Left hindlimb (tissue), 1 donor: Measurements from ENCODE around the gene AMZ2.
"Not testable (repeated sequence)": the region's sequence is repeated elsewhere in the genome, so short reads cannot be mapped to it uniquely, and the experiment has no call there.

Source experiments
- DNase-seq: peaks from one replicate; pipeline ENCODE4 v3.0.0-alpha.2; 2018

AMZ2 gene

GRCh38 chr17:68220786-68221185, 27.1 kb upstream of the AMZ2 start:
- DNase-seq = not testable (repeated sequence)

DNA sequence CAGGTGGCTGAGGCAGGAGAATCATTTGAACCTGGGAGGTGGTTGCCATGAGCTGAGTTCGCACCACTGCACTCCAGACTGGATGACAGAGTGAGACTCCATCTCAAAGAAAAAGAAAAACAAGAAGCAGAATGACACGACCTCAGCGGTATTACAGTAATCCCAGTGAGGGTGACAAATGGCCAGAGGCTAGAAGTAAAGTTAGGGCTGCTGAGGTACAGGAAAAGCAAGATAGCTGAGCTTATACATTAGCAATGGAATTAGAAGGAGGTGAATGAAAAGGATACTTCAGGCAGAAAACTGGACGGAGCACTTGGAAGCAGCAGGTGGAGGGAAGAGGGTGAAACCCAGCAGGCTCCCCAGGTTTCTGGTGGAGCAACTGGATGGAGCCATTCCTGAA, 26.1 kb upstream of the AMZ2 start:
- no peak for DNase-seq

DNA sequence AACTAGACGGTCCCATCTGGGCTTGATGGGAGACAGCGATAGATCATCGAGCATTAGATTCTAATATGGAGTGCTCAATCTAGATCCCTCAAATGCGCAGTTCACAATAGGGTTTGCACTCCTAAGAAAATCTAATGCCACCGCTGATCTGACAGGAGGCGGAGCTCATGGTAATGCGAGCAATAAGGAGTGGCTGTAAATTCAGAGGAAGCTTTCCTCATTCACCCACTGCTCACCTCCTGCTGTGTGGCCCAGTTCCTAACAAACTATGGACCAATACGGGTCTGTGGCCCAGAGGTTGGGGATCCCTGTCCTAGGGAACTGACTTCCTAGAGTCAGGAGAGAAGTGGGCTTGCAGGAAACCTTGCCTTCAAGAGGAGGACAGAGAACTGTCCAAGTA, 25.2 kb upstream of the AMZ2 start:
- DNase-seq = no peak

DNA sequence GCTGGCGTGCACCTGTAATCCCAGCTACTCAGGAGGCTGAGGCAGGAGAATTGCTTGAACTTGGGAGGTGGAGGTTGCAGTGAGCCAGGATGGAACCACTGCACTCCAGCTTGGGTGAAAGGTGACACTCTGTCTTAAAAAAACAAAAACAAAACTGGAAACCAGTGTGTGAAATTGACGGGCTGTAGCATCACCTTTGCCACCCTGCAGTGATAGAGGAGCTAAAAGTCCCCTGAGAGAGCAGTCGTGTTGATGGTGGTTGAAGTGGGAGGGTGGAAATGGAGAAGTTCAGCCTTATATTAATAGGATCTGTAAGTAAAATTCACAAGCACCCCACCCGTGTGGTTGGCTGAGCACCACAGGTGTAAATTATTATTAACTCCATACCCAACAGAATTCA, 22.8 kb upstream of the AMZ2 start:
- DNase-seq = not testable (repeated sequence)

- not testable (repeated sequence) for DNase-seq
These were observed 19.7 kb upstream of the AMZ2 start for GRCh38 chr17:68228039-68228680.

DNA sequence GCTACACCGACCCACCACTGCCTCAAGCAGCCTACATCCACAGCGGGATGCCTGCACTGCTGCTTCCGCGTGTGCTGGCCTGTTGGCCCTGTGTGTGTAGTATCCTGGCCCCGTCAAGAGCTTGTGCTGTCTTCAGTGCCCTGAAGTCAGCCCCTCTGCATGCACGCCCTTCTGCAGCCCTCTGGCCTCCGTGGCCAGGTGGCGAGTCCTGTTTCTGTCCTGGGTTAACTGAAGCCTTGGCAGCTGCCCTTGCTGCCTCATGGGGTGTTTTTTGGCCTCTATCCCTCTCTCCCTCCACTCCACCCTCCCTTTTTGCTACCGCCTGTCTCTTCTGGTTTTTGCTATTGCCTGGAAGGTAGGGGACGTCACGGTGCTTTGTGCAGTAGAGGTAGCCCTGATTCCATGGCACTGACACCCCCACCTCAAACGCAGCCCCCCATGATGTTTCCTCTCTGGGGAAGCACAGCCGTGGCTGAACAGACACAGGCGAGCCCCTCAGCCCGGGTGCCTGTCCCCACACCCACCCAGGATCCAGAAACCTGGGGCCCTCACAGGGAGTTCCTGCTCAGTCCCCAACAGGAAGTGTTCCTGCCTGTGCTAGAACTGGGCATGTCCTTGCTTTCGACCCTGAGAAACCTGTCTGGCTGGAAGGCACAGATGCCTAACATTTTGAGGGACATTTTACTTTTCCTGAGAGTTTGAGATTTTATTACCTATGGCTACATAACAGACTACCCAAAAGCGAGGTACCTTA, 18.8 kb upstream of the AMZ2 start:
- DNase-seq = no peak

- no peak for DNase-seq
These were observed 18.2 kb upstream of the AMZ2 start for GRCh38 chr17:68229619-68230018.

- not testable (repeated sequence) for DNase-seq
These were observed 16.7 kb upstream of the AMZ2 start for GRCh38 chr17:68231131-68231530.

- no peak for DNase-seq
These were observed 16.3 kb upstream of the AMZ2 start for GRCh38 chr17:68231541-68231940.

DNA sequence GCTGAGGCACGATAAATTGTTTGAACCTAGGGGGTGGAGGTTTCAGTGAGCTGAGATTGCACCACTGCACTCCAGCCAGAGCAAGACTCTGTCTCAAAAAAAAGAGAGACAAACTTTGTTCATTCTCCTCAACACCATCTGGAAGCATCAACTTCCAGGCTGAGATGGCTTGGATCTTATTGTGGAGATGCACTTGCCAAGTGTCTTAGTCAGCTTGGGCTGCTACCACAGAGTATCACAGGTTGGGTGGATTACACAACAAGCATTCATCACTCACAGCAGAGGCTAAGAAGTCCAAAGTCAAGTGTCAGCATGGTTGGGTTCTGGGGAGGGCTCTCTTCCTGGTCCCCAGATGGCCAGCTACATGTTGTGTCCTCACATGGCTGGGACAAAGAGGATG, 15.1 kb upstream of the AMZ2 start:
- not testable (repeated sequence) for DNase-seq

- not testable (repeated sequence) for DNase-seq
These were observed 13.0 kb upstream of the AMZ2 start for GRCh38 chr17:68234726-68235335.

DNA sequence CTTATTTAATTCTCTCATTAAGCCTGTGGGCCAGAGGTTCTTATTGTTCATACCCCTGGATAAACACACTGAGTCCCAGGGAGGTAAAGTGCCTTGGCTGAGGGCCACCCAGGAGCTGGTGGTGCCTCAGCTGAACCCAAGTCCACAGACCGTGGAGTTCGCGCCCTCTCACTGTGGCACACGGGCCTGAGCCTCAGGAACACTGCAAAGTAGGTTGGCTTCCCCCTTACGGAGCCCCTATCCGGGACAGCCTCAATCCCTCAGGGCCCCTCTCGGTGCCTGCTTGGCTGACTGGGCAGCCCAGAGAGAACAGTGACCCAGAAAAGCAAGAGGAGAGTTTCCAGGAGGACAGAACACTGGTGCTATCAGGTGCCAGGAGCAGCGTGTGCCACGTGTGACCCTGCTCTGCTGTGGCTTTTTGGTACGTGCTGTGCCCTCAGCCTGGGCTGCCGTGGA, 12.5 kb upstream of the AMZ2 start:
- not testable (repeated sequence) for DNase-seq

DNA sequence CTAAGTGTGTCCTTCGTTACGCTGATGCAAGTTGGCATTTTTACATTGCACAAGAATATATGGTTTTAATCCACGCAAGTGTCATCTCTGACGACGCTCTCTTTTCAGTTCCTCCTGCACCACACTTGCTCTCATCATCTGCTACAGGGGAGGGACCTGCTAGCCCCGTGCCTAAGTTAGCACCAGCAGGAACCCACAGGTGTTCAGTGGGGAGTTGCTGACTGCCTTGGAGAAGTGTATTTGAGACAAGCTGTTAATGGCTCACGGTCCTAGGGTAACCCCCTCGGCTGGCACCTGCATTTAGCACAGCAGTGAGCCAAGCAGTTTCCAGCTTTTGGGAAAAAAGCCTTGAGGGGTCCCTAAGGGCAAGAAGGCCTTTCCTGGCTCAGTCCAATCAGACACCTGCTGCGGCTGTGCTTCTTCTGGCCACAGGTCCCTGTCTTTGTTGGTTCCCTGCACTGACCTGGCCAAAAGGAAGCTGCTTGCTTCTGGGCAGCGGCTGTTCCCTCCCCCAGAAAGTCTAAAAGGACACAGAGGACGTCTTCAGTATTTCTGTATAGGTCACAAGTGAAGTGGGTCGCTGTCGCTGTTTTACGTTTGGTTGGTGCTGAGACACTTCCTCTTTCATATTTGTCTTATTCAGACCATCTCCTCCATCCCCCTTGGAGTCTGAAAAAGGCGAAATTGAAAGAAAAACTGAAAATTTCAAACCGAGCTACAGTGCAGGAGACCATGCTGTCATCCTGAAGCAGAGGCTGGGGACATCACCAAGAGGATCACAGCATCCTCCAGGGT, 10.3 kb upstream of the AMZ2 start:
- not testable (repeated sequence) for DNase-seq

DNA sequence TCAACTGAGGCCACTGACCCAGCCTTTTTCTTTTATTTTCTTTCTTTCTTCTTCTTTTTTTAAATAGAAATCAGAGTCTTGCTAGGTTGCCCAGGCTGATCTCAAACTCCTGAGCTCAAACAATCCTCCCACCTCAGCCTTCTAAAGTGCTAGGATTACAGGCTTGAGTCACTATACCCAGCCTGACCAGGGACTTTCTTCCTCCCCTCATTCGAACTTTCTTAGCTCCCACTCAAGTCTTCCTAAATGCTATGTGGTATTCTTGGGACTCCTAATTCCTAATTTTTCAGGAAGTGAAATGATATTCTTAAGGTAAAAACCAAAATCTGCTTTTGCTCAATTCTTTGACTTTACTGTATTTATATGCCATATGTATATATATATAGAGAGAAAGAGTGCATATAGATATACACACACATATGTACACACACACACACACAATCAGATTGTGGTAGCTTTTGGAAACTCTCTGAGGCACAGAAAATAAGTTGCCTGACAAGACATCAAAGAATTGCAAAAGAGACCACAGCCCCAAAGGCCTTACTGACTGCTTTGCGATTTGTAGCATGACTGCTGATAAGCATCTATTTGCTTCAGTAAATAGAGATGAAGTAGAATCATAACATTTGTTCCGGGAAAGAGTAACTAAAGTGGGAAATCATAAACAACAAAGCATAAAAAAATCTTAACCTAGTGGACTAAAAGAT, 9.5 kb upstream of the AMZ2 start:
- DNase-seq = no peak

GRCh38 chr17:68238871-68239253, 9.0 kb upstream of the AMZ2 start:
- no peak for DNase-seq

DNA sequence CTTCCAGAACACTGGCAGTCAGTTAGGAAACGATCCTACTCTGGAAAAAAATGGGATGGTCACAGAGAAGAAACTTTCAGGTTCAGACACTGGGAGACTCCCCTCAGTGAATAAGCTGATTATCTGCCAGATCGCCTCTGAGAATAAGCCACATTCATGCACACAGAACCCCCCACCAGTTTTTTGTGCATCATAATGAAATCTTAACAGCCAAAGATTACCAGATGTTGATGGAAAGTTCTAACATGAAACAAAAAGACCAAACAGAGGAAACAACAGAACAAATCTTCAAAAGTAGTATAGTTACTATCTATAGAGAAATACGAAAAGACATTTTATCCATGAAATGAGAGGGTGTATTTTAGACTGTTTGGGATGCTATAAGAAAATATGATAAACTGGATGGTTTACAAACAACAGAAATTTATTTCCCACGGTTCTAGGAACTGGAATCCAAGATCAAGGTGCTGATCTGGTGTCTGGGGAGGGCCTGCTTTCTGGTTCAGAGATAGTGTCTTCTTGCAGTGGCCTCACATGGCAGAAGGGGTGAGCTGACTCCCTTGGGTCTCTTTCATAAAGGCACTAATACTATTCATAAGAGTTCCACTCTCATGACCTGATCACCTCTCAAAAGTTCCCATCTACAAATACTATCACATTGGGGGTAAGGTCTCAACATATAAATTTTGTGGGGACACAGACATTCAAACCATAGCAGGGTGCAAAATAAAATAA, 8.0 kb upstream of the AMZ2 start:
- no peak for DNase-seq

- no peak for DNase-seq
These were observed 1.4 kb upstream of the AMZ2 start for GRCh38 chr17:68246271-68247028.

DNA sequence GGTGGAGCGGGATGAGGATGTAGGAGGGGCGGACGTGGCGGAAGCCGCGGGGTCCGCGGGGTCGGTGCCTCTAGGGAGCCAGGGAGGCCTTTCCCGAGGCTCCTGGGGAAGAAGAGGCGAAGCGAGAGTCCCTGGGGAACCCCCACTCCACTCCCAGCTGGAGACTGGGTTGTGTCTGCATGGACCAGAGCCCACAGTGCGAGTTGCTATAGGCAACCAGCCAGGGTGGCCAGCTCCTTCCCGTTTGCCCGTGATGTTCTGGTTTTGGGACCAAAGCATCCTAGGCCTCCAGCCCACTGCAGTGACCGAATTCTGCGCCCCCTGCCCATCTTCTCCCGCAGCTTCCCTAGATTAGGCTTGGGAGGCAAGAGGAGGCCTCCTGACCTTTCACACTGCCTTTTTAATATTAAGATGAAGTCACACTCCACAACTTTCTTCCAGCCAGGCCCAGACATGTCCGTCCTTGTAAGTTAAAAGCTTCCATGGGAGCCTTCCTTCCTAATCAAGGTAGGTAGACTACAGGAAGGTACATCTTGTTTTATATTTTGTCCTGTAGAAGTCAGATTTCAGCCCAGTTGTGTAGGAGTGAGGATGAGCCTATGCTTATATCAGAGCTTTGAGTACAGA, 469 bp downstream of the AMZ2 start:
- DNase-seq = no peak

DNA sequence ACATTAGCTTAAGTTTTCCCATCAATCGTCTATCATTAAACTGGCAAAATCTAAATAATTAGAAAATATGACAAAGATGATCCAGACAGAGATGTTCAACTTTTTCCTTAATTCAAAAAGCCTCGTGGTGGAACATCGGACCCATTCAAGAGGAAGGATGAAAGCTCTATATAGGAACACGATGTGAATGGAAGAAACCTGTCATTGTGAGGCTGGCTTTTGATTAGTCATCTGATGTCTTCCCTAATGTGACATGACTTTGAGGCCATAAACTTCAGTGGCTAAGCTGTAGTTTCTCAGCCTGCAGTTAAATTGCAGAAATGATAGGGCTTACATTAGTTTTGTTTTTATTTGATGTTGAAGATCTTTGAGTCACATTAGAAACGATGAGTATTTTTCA, 1.0 kb downstream of the AMZ2 start:
- DNase-seq = no peak

- no peak for DNase-seq
These were observed 1.5 kb downstream of the AMZ2 start for GRCh38 chr17:68249354-68249765.

GRCh38 chr17:68253426-68253825, 5.6 kb downstream of the AMZ2 start:
- DNase-seq = not testable (repeated sequence)
